Subcutaneous abdominal adipose tissue (tissue), 5 donors: Measurements from ENCODE around the gene GCNT2.
A peak's percentile ranks its signal among the peaks of the same experiment; 100 is the strongest.
"Not testable (repeated sequence)": the region's sequence is repeated elsewhere in the genome, so short reads cannot be mapped to it uniquely, and the experiment has no call there.

Experiments used
- H3K27ac ChIP-seq: one replicate; pipeline ENCODE4 v1.7.0; 2013; ENCODE audit warnings: low read depth, mild to moderate bottlenecking, inconsistent platforms, low read length, moderate library complexity
- H3K27me3 ChIP-seq, 5 donors: one replicate each; pipeline ENCODE4 v1.7.0; 2013; ENCODE audit warnings: low read length in 5 of 5, inconsistent platforms in 1 of 5; ENCODE audit not compliant: control insufficient read depth in 5 of 5, insufficient read depth in 4 of 5
- H3K36me3 ChIP-seq, 5 donors: one replicate each; pipeline ENCODE4 v1.7.0; 2013; ENCODE audit warnings: low read length in 5 of 5; ENCODE audit not compliant: control insufficient read depth in 5 of 5, insufficient read depth in 5 of 5
- H3K4me1 ChIP-seq, 5 donors: one replicate each; pipeline ENCODE4 v1.7.0; 2013; ENCODE audit warnings: low read length in 5 of 5, mild to moderate bottlenecking in 3 of 5, moderate library complexity in 1 of 5; ENCODE audit not compliant: control insufficient read depth in 5 of 5, insufficient read depth in 5 of 5
- H3K4me3 ChIP-seq, 5 donors: one replicate each; pipeline ENCODE4 v1.7.0; 2013; ENCODE audit warnings: low read length in 5 of 5, low read depth in 1 of 5
- H3K9ac ChIP-seq, 5 donors: one replicate each; pipeline ENCODE4 v1.7.0; 2013; ENCODE audit warnings: low read length in 5 of 5, mild to moderate bottlenecking in 4 of 5, moderate library complexity in 3 of 5
- H3K9me3 ChIP-seq, 5 donors: one replicate each; pipeline ENCODE4 v1.7.0; 2013; ENCODE audit warnings: low read length in 5 of 5; ENCODE audit not compliant: control insufficient read depth in 5 of 5
- donor health status: healthy.
- donor health status: healthy.
- donor health status: healthy.
- donor health status: healthy.
- donor health status: healthy.

Gene GCNT2

GRCh38 chr6:10640412-10640811 lies 119.3 kb downstream of the GCNT2 start:
- H3K27ac ChIP-seq: no peak overlapping the region
- H3K9ac ChIP-seq: no peak overlapping the region
- H3K36me3 ChIP-seq: no peaks in the 10 kb centered on the region
- no peaks in the 10 kb centered on the region for H3K27me3 ChIP-seq
- no peaks in the 10 kb centered on the region for H3K9me3 ChIP-seq
- H3K4me1 ChIP-seq: no peaks in the 10 kb centered on the region
- H3K4me3 ChIP-seq: no peak overlapping the region

GRCh38 chr6:10641528-10641927 lies 120.4 kb downstream of the GCNT2 start:
- no peaks in the 10 kb centered on the region for H3K36me3 ChIP-seq
- no peak overlapping the region for H3K9ac ChIP-seq
- H3K27me3 ChIP-seq: no peaks in the 10 kb centered on the region
- no peak overlapping the region for H3K4me3 ChIP-seq
- H3K4me1 ChIP-seq: no peaks in the 10 kb centered on the region
- H3K27ac ChIP-seq: no peak overlapping the region
- H3K9me3 ChIP-seq: no peaks in the 10 kb centered on the region

- no peaks in the 10 kb centered on the region for H3K4me1 ChIP-seq
- no peak overlapping the region for H3K4me3 ChIP-seq
- no peak overlapping the region for H3K9ac ChIP-seq
- H3K9me3 ChIP-seq: no peaks in the 10 kb centered on the region
- H3K36me3 ChIP-seq: no peaks in the 10 kb centered on the region
- no peak overlapping the region for H3K27ac ChIP-seq
- H3K27me3 ChIP-seq: no peaks in the 10 kb centered on the region
These were observed 122.1 kb downstream of the GCNT2 start for GRCh38 chr6:10643201-10643651.

GRCh38 chr6:10644225-10644624 lies 123.1 kb downstream of the GCNT2 start:
- no peak overlapping the region for H3K9ac ChIP-seq
- no peaks in the 10 kb centered on the region for H3K9me3 ChIP-seq
- no peaks in the 10 kb centered on the region for H3K36me3 ChIP-seq
- no peak overlapping the region for H3K4me3 ChIP-seq
- H3K4me1 ChIP-seq: no peaks in the 10 kb centered on the region
- H3K27ac ChIP-seq: no peak overlapping the region
- no peaks in the 10 kb centered on the region for H3K27me3 ChIP-seq

GRCh38 chr6:10655508-10656055 lies 134.4 kb downstream of the GCNT2 start:
- H3K9me3 ChIP-seq: no peaks in the 10 kb centered on the region
- peaks cover 0 to 5% (median 0%) of the 10 kb centered on the region in 5 donors for H3K27me3 ChIP-seq
- H3K27ac ChIP-seq: no peak overlapping the region
- H3K36me3 ChIP-seq: no peaks in the 10 kb centered on the region
- no peak overlapping the region for H3K9ac ChIP-seq
- H3K4me3 ChIP-seq: no peak overlapping the region
- H3K4me1 ChIP-seq: no peaks in the 10 kb centered on the region

GRCh38 chr6:10658910-10659698 lies 138.0 kb downstream of the GCNT2 start:
- Histone ChIP-seq H3K9ac (no peak overlapping the region), H3K36me3 (no peaks in the 10 kb centered on the region), H3K27me3 (peaks cover 0 to 4% (median 0%) of the 10 kb centered on the region in 5 donors), H3K4me3 (peak overlapping the region in 3 of 5 donors; percentile 22 to 55 (median 48)), H3K4me1 (no peaks in the 10 kb centered on the region), H3K27ac (no peak overlapping the region), H3K9me3 (no peaks in the 10 kb centered on the region)

- Histone ChIP-seq H3K4me3 (peak overlapping the region in 4 of 5 donors; percentile 22 to 55 (median 42)), H3K27me3 (no peaks in the 10 kb centered on the region), H3K9ac (no peak overlapping the region), H3K27ac (no peak overlapping the region), H3K9me3 (no peaks in the 10 kb centered on the region), H3K36me3 (no peaks in the 10 kb centered on the region), H3K4me1 (no peaks in the 10 kb centered on the region)
These were observed 138.7 kb downstream of the GCNT2 start for GRCh38 chr6:10659699-10660348.

GRCh38 chr6:10660431-10661191 lies 139.5 kb downstream of the GCNT2 start:
- H3K27me3 ChIP-seq, H3K27ac ChIP-seq, H3K9ac ChIP-seq, H3K36me3 ChIP-seq, H3K4me1 ChIP-seq, H3K9me3 ChIP-seq: not testable (repeated sequence)
- peak overlapping the region in 1 of 5 donors; percentile 37 for H3K4me3 ChIP-seq

- H3K27ac ChIP-seq: no peak overlapping the region
- no peak overlapping the region for H3K4me3 ChIP-seq
- H3K9ac ChIP-seq: no peak overlapping the region
- H3K4me1 ChIP-seq: no peaks in the 10 kb centered on the region
- H3K27me3 ChIP-seq: no peaks in the 10 kb centered on the region
- no peaks in the 10 kb centered on the region for H3K36me3 ChIP-seq
- no peaks in the 10 kb centered on the region for H3K9me3 ChIP-seq
These were observed 141.1 kb downstream of the GCNT2 start for GRCh38 chr6:10662207-10662606.

GRCh38 chr6:10662742-10663141 lies 141.6 kb downstream of the GCNT2 start:
- no peak overlapping the region for H3K4me3 ChIP-seq
- H3K9ac ChIP-seq: no peak overlapping the region
- H3K27me3 ChIP-seq: no peaks in the 10 kb centered on the region
- no peak overlapping the region for H3K27ac ChIP-seq
- no peaks in the 10 kb centered on the region for H3K36me3 ChIP-seq
- no peaks in the 10 kb centered on the region for H3K4me1 ChIP-seq
- H3K9me3 ChIP-seq: no peaks in the 10 kb centered on the region
